IPS-18a (cell line): ENCODE measurements around the gene SEPTIN8.
A peak's percentile ranks its signal among the peaks of the same experiment; 100 is the strongest.

Experiments
- H3K27ac ChIP-seq: one replicate; pipeline ENCODE4 v1.5.1; 2013; ENCODE audit warnings: low read length
- H3K27me3 ChIP-seq: one replicate; pipeline ENCODE4 v1.6.1; 2013; ENCODE audit warnings: mild to moderate bottlenecking, low read length; ENCODE audit not compliant: control insufficient read depth, insufficient read depth
- H3K36me3 ChIP-seq: one replicate; pipeline ENCODE4 v1.6.1; 2013; ENCODE audit warnings: low read depth, low read length; ENCODE audit not compliant: control insufficient read depth
- H3K4me1 ChIP-seq: one replicate; pipeline ENCODE4 v1.6.1; 2013; ENCODE audit warnings: low read depth, low read length; ENCODE audit not compliant: control insufficient read depth
- H3K4me3 ChIP-seq: one replicate; pipeline ENCODE4 v1.5.1; 2013; ENCODE audit warnings: low read length
- H3K9ac ChIP-seq: one replicate; pipeline ENCODE4 v1.6.1; 2013; ENCODE audit warnings: mild to moderate bottlenecking, low read length, moderate library complexity
- H3K9me3 ChIP-seq: one replicate; pipeline ENCODE4 v1.6.1; 2013; ENCODE audit warnings: low read depth, low read length; ENCODE audit not compliant: control insufficient read depth

The SEPTIN8 gene

DNA sequence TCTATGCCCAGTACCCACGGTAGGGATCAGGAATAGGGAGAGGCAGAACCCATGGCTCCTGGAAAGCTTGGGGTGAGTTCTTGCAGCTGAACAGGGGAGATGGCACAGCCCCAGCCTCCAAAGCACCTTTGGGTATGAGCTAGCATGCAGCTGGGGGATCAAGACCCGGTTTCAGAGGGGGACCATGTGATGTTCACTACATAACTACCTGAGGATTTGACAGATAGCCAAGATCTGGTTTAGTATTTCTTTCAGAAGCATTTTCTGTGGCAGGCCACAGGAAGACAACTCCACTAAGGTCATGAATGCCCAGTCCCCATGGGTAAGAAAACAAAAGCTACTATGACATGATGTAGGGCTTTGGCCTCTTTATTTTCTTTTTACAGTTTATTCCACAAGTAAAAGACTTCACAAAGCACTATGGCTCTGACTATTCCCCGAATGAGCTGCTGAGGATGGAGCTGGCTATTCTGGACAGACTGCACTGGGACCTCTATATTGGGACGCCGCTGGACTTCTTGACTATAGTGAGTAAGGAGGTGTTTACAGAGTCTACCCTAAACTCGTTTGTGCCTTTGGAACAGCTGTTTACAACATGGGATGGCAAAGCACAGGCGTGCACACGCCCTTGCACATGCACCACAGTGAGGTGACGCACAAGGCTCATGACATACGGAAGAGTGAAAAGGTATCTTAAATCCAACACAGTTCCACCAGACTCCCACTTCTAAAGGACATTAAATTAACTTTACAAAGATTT, 26.4 kb downstream of the SEPTIN8 start:
- no peaks in the 10 kb centered on the region for H3K36me3 ChIP-seq
- H3K4me1 ChIP-seq, result peaks cover 6% of the 10 kb centered on the region
- no peak overlapping the region for H3K4me3 ChIP-seq
- H3K9me3 ChIP-seq, result no peaks in the 10 kb centered on the region
- H3K9ac ChIP-seq, result no peak overlapping the region
- H3K27ac ChIP-seq, result no peak overlapping the region
- H3K27me3 ChIP-seq, result peaks cover 59% of the 10 kb centered on the region

DNA sequence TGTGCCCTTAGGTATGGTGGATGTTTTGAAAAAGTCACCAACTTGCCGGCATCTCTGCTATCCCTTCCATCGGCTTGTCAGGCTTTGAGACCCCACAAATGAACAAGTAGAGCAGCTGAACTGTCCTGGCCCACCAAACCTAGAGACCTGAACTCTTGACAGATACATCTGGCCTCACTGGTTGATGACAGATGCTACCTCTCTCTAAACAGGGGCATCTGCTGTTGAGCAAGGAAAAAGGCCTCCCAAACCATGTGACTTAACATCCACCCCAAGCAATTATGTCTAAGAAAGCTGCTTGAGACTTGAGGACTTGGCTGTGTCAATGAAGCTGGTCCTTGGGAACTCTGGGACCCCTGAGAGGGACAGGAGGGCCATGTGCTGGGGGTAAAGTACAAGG, 27.5 kb downstream of the SEPTIN8 start:
- no peaks in the 10 kb centered on the region for H3K9me3 ChIP-seq
- H3K36me3 ChIP-seq, result no peaks in the 10 kb centered on the region
- no peak overlapping the region for H3K4me3 ChIP-seq
- H3K27me3 ChIP-seq, result peaks cover 69% of the 10 kb centered on the region
- no peak overlapping the region for H3K9ac ChIP-seq
- no peaks in the 10 kb centered on the region for H3K4me1 ChIP-seq
- H3K27ac ChIP-seq, result no peak overlapping the region

DNA sequence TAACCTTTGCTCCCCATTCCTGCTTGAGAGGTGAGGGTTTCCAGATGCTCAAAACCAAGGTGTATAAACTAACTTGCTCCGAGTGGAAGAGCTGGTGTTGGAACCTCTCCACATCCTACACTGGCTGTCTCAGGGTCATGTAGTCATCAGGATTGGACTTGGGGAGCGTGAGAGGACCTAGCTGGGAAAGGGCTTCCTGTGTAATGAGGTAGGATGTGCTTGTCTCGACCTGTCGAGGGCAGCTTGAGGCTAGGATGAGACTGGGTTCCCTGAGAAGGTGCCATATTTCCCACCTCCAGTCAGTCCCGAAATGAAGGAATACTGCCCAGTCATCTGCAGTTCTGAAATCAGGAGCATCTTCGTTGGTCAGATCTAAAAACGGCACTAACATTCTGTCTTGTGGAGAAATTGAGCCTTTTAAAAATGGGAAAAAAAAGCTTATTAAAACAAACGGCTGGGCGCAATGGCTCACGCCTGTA, 28.5 kb downstream of the SEPTIN8 start:
- Histone ChIP-seq H3K4me1 (no peaks in the 10 kb centered on the region), H3K27me3 (peaks cover 69% of the 10 kb centered on the region), H3K9ac (no peak overlapping the region), H3K9me3 (no peaks in the 10 kb centered on the region), H3K4me3 (no peak overlapping the region), H3K36me3 (no peaks in the 10 kb centered on the region), H3K27ac (no peak overlapping the region)

GRCh38 chr5:132747616-132748440, 29.2 kb downstream of the SEPTIN8 start:
- H3K9me3 ChIP-seq, result no peaks in the 10 kb centered on the region
- H3K4me1 ChIP-seq, result no peaks in the 10 kb centered on the region
- H3K27me3 ChIP-seq, result peaks cover 69% of the 10 kb centered on the region
- H3K36me3 ChIP-seq, result no peaks in the 10 kb centered on the region
- no peak overlapping the region for H3K27ac ChIP-seq
- H3K4me3 ChIP-seq, result peak overlapping the region; percentile 56
- peak overlapping the region; percentile 7 for H3K9ac ChIP-seq

DNA sequence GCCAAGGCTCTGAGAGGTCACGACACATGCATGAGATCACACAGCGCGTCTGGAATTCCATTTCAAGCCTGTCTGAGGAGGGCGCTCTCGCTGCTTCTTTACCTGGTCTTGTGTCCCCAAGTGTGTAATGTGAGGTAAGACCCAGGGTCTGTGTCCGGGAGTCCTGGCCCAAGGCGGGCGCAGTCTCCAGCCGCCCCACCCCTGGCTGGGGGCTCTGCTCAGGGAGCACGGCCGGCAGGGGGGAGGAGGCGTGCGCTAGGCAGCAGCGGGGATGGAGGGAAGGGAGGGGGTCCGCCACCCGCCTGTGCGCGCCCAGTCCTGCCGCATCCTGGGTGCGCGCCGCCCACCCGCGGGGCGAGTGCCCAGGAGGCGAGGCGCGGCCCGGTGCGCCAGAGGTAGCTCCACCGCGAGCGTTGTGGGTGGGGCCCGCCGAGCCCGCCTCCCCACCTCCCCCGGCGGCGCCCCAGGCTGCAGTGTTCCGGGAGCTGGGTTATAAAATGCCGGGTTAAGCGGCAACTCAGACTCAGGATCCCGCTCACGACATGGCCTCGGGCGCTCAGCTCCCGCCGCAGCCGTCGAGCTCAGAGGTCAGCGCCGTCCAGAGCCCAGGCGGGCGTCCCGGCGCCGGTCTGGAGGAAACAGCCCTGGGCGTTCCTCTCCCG, 30.0 kb downstream of the SEPTIN8 start, which contains the start of gene CCNI2:
Gene CCNI2 (plus strand): TSS at position 473 of the 662 bp plus-strand sequence. CDS start 70 bp downstream, at position 543.
- Histone ChIP-seq H3K36me3 (no peaks in the 10 kb centered on the region), H3K9me3 (no peaks in the 10 kb centered on the region), H3K27ac (no peak within 1 kb of the TSS), H3K27me3 (peaks cover 69% of the 10 kb centered on the region), H3K4me1 (no peaks in the 10 kb centered on the region), H3K9ac (peak within 1 kb of the TSS; percentile 7), H3K4me3 (peak within 1 kb of the TSS; percentile 56)

GRCh38 chr5:132746592-132746953, 30.5 kb downstream of the SEPTIN8 start:
- Histone ChIP-seq H3K27ac (no peak overlapping the region), H3K9ac (no peak overlapping the region)

GRCh38 chr5:132744659-132745058, 32.4 kb downstream of the SEPTIN8 start:
- Histone ChIP-seq H3K4me1 (no peaks in the 10 kb centered on the region), H3K9ac (no peak overlapping the region), H3K9me3 (no peaks in the 10 kb centered on the region), H3K27me3 (peaks cover 50% of the 10 kb centered on the region), H3K27ac (no peak overlapping the region), H3K36me3 (no peaks in the 10 kb centered on the region), H3K4me3 (no peak overlapping the region)

More at GRCh38 chr5:132746592-132746953, 30.5 kb downstream of the SEPTIN8 start:
- Histone ChIP-seq H3K27me3 (peaks cover 67% of the 10 kb centered on the region), H3K4me1 (no peaks in the 10 kb centered on the region), H3K4me3 (peak overlapping the region; percentile 56), H3K36me3 (no peaks in the 10 kb centered on the region), H3K9me3 (no peaks in the 10 kb centered on the region)

GRCh38 chr5:132742626-132743025, 34.4 kb downstream of the SEPTIN8 start:
- Histone ChIP-seq H3K9me3 (no peaks in the 10 kb centered on the region), H3K4me1 (peaks cover 5% of the 10 kb centered on the region), H3K4me3 (no peak overlapping the region), H3K36me3 (no peaks in the 10 kb centered on the region), H3K27me3 (peaks cover 46% of the 10 kb centered on the region), H3K9ac (no peak overlapping the region), H3K27ac (no peak overlapping the region)

DNA sequence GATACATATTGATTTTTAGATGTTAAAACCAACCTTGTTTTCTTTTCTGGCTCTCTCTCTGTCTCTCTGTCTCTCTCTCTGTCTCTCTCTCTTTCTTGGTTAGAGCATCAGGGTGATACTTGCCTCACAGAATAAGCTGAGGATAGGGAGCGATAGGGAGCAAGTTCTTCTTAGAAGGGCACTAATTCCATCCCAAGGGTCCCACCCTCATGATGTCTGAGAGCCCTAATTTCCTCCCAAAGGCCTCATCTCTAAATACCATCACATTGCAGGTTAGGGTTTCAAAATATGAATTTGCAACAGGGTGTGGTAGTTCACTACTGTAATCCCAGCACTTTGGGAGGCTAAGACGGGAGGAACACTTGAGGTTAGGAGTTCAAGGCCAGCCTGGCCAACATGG, 34.9 kb downstream of the SEPTIN8 start:
- Histone ChIP-seq H3K4me1 (peaks cover 5% of the 10 kb centered on the region), H3K9me3 (no peaks in the 10 kb centered on the region), H3K36me3 (no peaks in the 10 kb centered on the region), H3K4me3 (no peak overlapping the region), H3K9ac (no peak overlapping the region), H3K27ac (no peak overlapping the region), H3K27me3 (peaks cover 41% of the 10 kb centered on the region)

- peaks cover 5% of the 10 kb centered on the region for H3K4me1 ChIP-seq
- no peak overlapping the region for H3K27ac ChIP-seq
- no peaks in the 10 kb centered on the region for H3K9me3 ChIP-seq
- no peak overlapping the region for H3K9ac ChIP-seq
- H3K27me3 ChIP-seq, result peaks cover 16% of the 10 kb centered on the region
- H3K36me3 ChIP-seq, result no peaks in the 10 kb centered on the region
- no peak overlapping the region for H3K4me3 ChIP-seq
These were observed 37.8 kb downstream of the SEPTIN8 start for GRCh38 chr5:132739232-132739631.

GRCh38 chr5:132737982-132738681, 38.9 kb downstream of the SEPTIN8 start:
- Histone ChIP-seq H3K4me1 (peaks cover 5% of the 10 kb centered on the region), H3K9ac (no peak overlapping the region), H3K36me3 (no peaks in the 10 kb centered on the region), H3K27me3 (peaks cover 16% of the 10 kb centered on the region), H3K4me3 (peak overlapping the region; percentile 85), H3K27ac (no peak overlapping the region), H3K9me3 (no peaks in the 10 kb centered on the region)
